GM06990 (cell line): ENCODE data around the gene RHOD.

Experiments
- DNase-seq: peaks from one replicate; pipeline ENCODE4 v3.0.0-alpha.2; 2011; ENCODE audit not compliant: insufficient read length; ENCODE audit errors: extremely low read depth
- H3K27me3 ChIP-seq: replicated peaks from 2 replicates; pipeline ENCODE4 v1.6.0; 2011; ENCODE audit warnings: low read length; ENCODE audit not compliant: control insufficient read depth, insufficient read depth
- H3K36me3 ChIP-seq: 2 replicates; pipeline ENCODE4 v1.5.1; 2011; ENCODE audit warnings: low read length; ENCODE audit not compliant: control insufficient read depth, insufficient read depth
- H3K4me3 ChIP-seq: replicated peaks from 2 replicates; pipeline ENCODE4 v1.5.1; 2011; ENCODE audit warnings: low read depth, mild to moderate bottlenecking, control low read depth, low read length
- TF ChIP-seq, protein P1 (sequence below): IDR thresholded peaks from 2 replicates; pipeline ENCODE4 v1.5.1; 2011; ENCODE audit warnings: low read length, control low read depth, mild to moderate bottlenecking, inconsistent platforms; ENCODE audit not compliant: insufficient read depth, poor library complexity, severe bottlenecking

Gene RHOD

DNA sequence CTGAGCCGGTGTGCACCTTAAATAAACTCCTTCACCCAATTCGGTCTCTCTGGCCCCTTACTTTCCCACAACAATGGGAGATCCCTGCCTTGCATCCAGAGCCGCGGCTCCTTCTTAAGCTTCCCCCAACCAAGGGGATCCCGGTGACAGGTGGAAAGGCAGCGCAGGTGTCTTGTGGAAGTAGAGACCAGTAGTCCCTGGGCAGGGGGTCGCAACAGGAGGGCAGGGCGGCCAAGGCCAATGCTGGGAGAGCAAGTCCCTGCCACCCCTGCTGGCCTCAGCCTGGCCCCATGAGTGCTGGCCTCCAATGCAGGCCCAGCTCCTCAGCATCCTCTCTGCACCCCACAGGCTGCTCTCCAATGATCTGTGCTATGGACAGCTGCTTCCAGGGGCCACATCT is 41.6 kb upstream of the RHOD start:
- Histone ChIP-seq H3K4me3 (no peak overlapping the region), H3K27me3 (no peaks in the 10 kb centered on the region), H3K36me3 (no peaks in the 10 kb centered on the region)
- DNase-seq, result no peak
- TF ChIP-seq, protein P1, sequence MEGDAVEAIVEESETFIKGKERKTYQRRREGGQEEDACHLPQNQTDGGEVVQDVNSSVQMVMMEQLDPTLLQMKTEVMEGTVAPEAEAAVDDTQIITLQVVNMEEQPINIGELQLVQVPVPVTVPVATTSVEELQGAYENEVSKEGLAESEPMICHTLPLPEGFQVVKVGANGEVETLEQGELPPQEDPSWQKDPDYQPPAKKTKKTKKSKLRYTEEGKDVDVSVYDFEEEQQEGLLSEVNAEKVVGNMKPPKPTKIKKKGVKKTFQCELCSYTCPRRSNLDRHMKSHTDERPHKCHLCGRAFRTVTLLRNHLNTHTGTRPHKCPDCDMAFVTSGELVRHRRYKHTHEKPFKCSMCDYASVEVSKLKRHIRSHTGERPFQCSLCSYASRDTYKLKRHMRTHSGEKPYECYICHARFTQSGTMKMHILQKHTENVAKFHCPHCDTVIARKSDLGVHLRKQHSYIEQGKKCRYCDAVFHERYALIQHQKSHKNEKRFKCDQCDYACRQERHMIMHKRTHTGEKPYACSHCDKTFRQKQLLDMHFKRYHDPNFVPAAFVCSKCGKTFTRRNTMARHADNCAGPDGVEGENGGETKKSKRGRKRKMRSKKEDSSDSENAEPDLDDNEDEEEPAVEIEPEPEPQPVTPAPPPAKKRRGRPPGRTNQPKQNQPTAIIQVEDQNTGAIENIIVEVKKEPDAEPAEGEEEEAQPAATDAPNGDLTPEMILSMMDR, result no peak

DNA sequence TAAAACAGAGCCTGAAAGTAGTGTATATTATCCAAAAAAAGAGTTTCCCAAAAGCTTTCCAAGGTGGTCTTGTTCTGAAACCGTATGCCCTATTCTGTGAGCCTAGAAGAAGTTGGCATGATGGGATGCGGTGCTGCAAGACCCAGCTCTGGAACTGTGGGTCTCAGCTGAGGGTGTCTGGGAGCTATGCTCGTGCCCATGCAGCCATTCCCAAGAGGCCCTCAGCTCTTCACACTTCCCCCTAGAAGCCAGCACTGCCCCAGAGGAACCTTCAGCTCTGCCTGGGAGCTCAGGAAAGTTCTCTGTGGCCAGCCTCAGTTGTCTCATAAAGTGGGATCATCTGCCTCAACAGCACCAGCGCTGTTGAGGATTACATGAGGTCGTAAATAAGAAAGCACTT is 40.1 kb upstream of the RHOD start:
- no peak for DNase-seq
- TF ChIP-seq, protein P1, result no peak

DNA sequence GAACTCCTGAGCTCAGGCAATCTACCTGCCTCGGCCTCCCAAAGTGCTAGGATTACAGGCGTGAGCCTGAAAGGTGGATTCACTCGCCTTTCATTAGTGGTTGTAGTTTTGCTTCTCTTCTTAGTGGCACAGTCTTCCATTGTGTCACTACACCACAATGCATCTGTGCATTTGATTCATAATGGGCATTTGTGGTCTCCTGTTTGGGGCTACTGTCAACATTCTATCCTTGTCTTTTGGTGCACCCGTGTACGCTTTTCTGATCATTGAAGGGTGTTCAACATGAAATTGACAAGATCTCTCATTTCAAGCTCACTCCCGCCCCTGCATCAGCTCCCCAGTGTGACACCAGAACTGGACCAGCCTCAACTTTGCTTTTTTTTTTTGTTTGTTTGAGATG is 35.7 kb upstream of the RHOD start:
- Histone ChIP-seq H3K4me3 (no peak overlapping the region), H3K27me3 (no peaks in the 10 kb centered on the region), H3K36me3 (no peaks in the 10 kb centered on the region)
- TF ChIP-seq, protein P1, result no peak
- no peak for DNase-seq

More for the DNA sequence above, 40.1 kb upstream of the RHOD start:
- no peak overlapping the region for H3K4me3 ChIP-seq
- H3K27me3 ChIP-seq, result no peaks in the 10 kb centered on the region
- no peaks in the 10 kb centered on the region for H3K36me3 ChIP-seq

DNA sequence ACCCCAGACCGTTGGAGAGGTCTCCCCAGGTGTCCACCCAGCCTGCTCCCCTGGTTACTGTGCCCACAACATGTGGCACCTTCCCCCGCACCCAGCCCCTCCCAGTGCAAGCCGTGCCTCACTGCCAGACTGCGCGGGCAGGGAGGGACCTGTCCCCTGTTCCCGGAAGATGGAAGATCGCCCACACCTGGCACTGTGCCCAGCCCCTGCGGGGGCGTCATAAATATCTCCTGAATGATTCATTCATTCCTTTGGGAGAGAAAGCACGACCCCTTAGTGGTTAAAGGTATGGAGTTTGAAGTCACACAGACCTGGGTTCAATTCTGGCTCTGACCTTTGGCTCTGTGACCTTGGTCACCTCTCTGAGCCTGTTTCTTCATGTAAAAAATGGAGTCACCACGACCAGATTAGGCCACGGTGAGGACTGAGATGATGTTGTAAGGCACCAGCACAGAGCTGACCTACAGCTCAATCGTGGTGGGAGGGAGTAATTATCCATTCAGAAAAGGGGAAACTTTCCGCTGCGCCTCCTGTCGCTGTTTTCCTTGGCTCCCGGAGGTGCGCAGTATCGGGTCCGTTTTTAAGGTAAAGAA is 34.2 kb upstream of the RHOD start:
- TF ChIP-seq, protein P1, result no peak
- no peak for DNase-seq
- Histone ChIP-seq H3K27me3 (no peaks in the 10 kb centered on the region), H3K36me3 (no peaks in the 10 kb centered on the region), H3K4me3 (no peak overlapping the region)

DNA sequence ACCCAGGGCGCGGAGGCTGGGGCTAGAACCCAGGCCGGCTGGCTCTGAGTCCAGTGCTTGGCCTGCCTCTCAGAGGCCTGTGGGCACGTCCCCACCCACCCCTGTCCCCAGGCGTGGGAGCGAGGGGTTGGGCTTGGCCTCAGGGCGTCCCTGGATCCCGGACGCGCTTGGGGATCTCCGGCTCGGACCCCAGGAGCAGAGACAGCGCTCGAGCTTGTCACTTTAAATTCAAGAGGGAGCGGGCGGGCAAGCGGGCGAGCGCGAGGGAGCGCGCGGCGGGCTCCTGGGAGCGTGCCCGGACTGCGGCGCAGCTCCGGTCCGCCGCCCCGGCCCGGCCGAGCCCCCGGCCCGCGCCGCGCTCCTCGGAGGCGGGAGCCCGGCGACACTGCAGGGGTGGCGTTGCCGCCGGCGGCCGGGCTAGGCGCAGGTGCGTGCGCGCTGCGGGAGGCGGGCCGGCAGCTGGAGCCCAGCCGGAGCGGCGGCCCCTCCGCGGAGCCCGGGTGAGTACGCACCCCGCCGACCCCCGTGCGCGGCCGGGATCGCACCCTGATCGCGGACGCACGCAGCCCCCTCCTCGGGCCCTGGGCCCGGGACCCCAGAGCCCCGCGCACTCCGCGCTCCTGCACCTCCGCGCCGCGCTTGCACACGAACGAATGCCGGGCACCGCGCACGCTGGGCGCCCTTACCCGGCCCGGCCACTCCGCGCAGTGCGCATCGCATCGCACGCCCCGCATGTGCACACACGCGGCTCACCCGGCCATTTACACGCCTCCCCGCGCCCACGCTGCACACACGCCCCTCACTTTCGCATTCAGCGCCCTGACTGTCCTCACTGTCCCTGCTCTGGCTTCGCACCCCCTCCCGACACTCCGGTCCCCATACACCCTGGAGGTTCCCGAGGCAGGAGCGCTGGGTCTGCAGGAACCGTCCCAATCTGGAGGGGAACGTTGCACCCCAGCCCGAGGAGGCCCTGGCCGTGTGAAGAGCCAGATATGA is 33.4 kb upstream of the RHOD start, which contains the start of gene SYT12:
Gene SYT12, plus strand, starts transcription at position 174 of the 996 bp plus-strand sequence. CDS start 7,011 bp downstream, outside the sequence.
- no peaks in the 10 kb centered on the region for H3K36me3 ChIP-seq
- DNase-seq, result no peak
- TF ChIP-seq, protein P1, result no peak
- H3K4me3 ChIP-seq, result no peak within 1 kb of the TSS
- H3K27me3 ChIP-seq, result no peaks in the 10 kb centered on the region
